8988T (cell line): Measurements from ENCODE around the gene SPATC1L.

Source experiments
- DNase-seq: peaks from one replicate; pipeline ENCODE4 v3.0.0; 2011

SPATC1L gene

GRCh38 chr21:46160907-46161632 lies 23.2 kb downstream of the SPATC1L start:
- DNase-seq = no peak

GRCh38 chr21:46160657-46160906 lies 23.7 kb downstream of the SPATC1L start:
- DNase-seq = peak; percentile 3

GRCh38 chr21:46159841-46160656 lies 24.2 kb downstream of the SPATC1L start:
- DNase-seq = peak; percentile 11

GRCh38 chr21:46159390-46159789 lies 24.9 kb downstream of the SPATC1L start:
- no peak for DNase-seq

- DNase-seq = peak; percentile 0
These were observed 25.5 kb downstream of the SPATC1L start for GRCh38 chr21:46158666-46159300.

GRCh38 chr21:46157987-46158451 lies 26.2 kb downstream of the SPATC1L start:
- DNase-seq = peak; percentile 2

- DNase-seq = no peak
These were observed 26.8 kb downstream of the SPATC1L start for GRCh38 chr21:46157396-46157986.

- no peak for DNase-seq
These were observed 27.6 kb downstream of the SPATC1L start for GRCh38 chr21:46156678-46157077.

- no peak for DNase-seq
These were observed 27.9 kb downstream of the SPATC1L start for GRCh38 chr21:46156378-46156645.

- DNase-seq = peak; percentile 7
These were observed 28.5 kb downstream of the SPATC1L start, which contains the start of gene FTCD for GRCh38 chr21:46155514-46156377. FTCD (minus strand) TSS chr21:46155579; CDS start chr21:46155523, 56 bp downstream.

GRCh38 chr21:46154955-46155513 lies 29.2 kb downstream of the SPATC1L start:
- peak; percentile 2 for DNase-seq

- DNase-seq = peak; percentile 5
These were observed 29.9 kb downstream of the SPATC1L start for GRCh38 chr21:46154155-46154954.

GRCh38 chr21:46153247-46154154 lies 30.8 kb downstream of the SPATC1L start:
- peak; percentile 80 for DNase-seq

- DNase-seq = no peak
These were observed 31.4 kb downstream of the SPATC1L start for GRCh38 chr21:46152927-46153246.

- DNase-seq = peak; percentile 14
These were observed 32.0 kb downstream of the SPATC1L start for GRCh38 chr21:46151989-46152926.

- peak; percentile 3 for DNase-seq
These were observed 32.8 kb downstream of the SPATC1L start for GRCh38 chr21:46151261-46151988.

- peak; percentile 21 for DNase-seq
These were observed 33.7 kb downstream of the SPATC1L start for GRCh38 chr21:46150491-46151121.

GRCh38 chr21:46150073-46150472 lies 34.2 kb downstream of the SPATC1L start:
- peak; percentile 22 for DNase-seq
